ENCODE data around the gene EMC1. TPM values are rescaled to one million over a fixed set of nuclear protein-coding genes. Genes with fewer than 3 reads are reported as not detected.
"Not testable (repeated sequence)": the region's sequence is repeated elsewhere in the genome, so short reads cannot be mapped to it uniquely, and the experiment has no call there.

The EMC1 gene
- total and polyA plus RNA-seq, 7 donors = 1.2 to 46.5 (median 19.6) TPM

DNA sequence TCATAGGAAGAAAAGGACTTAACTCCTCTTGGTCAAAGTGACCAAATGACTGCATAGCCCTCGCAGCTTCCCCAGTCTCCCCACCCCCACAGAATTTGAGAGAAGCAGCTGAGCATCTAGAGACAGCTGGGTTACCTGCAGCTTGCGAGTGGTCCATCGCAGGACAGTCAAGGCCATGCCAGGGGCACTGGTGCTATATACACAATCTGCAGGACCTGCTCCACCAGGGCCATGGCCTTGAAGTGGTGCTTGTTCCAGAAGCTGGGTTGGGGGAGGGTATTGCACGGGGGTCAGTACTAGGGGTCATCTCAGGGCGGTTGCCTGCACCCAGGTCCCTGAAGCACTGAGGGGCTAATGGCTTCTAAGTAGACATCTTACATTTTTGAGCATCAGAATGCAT, 10.7 kb upstream of the EMC1 start:
- peaks cover 0 to 38% (median 27%) of the 10 kb centered on the region in 4 donors for H3K36me3 ChIP-seq
- no peak overlapping the region for H3K4me3 ChIP-seq
- H3K4me1 ChIP-seq = no peaks in the 10 kb centered on the region
- no peaks in the 10 kb centered on the region for H3K9me3 ChIP-seq
- 85 to 87% methylated on average over 5 of the region's 5 CpGs for WGBS, 2 donors
- no peaks in the 10 kb centered on the region for H3K27me3 ChIP-seq
- H3K27ac ChIP-seq = no peak overlapping the region
- DNase-seq = no peak
- intact Hi-C loops (cut with DNase I) = no loop called here
- TF ChIP-seq POLR2A (IDR thresholded peaks at IDR 0.05) (no peak), POLR2AphosphoS5 (IDR thresholded peaks at IDR 0.05) (no peak), EP300 (IDR thresholded peaks at IDR 0.05) (no peak)
- TF ChIP-seq, protein P1, sequence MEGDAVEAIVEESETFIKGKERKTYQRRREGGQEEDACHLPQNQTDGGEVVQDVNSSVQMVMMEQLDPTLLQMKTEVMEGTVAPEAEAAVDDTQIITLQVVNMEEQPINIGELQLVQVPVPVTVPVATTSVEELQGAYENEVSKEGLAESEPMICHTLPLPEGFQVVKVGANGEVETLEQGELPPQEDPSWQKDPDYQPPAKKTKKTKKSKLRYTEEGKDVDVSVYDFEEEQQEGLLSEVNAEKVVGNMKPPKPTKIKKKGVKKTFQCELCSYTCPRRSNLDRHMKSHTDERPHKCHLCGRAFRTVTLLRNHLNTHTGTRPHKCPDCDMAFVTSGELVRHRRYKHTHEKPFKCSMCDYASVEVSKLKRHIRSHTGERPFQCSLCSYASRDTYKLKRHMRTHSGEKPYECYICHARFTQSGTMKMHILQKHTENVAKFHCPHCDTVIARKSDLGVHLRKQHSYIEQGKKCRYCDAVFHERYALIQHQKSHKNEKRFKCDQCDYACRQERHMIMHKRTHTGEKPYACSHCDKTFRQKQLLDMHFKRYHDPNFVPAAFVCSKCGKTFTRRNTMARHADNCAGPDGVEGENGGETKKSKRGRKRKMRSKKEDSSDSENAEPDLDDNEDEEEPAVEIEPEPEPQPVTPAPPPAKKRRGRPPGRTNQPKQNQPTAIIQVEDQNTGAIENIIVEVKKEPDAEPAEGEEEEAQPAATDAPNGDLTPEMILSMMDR (IDR thresholded peaks at IDR 0.05) = no peak

DNA sequence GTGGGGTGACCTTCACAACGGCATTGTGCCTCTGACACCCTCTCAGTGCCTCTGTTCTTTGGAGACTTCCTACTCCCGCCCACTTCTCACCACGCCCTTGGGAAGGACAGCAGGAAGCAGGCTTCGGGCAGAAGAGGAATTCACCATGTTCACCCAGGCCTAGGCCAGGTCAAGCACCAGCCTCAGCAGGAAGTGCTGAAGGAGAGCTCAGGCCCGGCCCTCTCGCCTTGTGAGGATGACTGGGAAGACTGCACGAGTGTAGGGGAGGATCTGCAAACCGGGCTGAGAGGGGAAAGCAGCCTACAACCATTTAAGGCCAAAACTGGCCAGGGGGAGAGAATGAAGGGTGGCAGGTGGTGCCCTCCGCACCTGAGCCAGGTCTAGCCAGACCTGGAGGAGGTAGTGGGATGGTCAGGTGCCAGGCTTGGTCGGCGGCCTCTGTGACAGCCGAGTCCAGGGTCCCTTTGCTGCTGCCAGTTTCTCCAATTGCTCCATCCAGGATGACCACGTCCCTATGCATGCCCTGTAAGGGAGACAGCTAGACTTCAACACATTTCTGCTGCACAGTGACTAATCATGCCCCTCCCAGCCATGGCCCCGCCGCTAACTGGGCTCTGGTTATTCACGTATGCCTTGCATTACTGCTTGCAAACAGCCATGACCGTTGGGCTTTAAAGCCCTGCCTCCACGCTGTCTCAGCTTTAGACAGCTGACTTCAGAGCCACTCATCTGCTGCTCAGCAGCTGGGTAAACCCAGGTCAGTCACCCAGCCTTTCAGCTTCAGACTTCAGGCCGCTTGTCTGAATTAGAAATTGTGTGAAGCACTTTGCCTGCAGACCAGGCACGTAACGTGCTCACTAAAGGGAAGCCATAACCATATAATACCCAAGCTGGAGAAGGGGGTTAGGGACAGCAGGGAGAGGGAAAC, 9.2 kb upstream of the EMC1 start:
- H3K36me3 ChIP-seq = peaks cover 0 to 54% (median 33%) of the 10 kb centered on the region in 4 donors
- H3K4me1 ChIP-seq = no peaks in the 10 kb centered on the region
- no peak overlapping the region for H3K4me3 ChIP-seq
- no peak overlapping the region for H3K27ac ChIP-seq
- intact Hi-C loops (cut with DNase I) = no loop called here
- no peak for TF ChIP-seq POLR2A (IDR thresholded peaks at IDR 0.05)
- no peak for TF ChIP-seq POLR2AphosphoS5 (IDR thresholded peaks at IDR 0.05)
- no peak for TF ChIP-seq EP300 (IDR thresholded peaks at IDR 0.05)
- TF ChIP-seq, protein P1 (IDR thresholded peaks at IDR 0.05) = no peak
- H3K27me3 ChIP-seq = no peaks in the 10 kb centered on the region
- WGBS, 2 donors = 54 to 77% methylated on average over 21 of the region's 21 CpGs
- no peak for DNase-seq
- H3K9me3 ChIP-seq = no peaks in the 10 kb centered on the region

DNA sequence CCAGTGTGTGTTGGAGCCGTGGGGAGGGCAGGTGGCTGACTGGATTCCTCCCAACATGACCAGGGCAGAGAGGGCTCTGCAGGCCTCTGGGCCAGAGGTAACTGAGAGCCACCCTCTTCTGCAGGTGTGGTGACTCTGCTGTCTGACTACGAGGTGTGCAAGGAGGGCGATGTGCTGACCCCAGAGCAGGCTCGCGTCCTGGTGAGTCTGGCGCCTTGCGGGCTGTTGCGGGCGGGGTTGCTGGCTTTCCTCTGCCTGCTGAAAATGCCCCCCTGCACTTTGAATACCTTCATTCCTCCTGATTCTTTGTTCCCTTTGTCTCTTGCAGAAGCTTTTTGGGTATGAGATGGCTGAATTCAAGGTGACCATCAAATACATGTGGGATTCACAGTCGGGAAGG, 7.0 kb upstream of the EMC1 start:
- H3K27me3 ChIP-seq = no peaks in the 10 kb centered on the region
- intact Hi-C loops (cut with DNase I) = no loop called here
- 88 to 97% methylated on average over 10 of the region's 10 CpGs for WGBS, 2 donors

DNA sequence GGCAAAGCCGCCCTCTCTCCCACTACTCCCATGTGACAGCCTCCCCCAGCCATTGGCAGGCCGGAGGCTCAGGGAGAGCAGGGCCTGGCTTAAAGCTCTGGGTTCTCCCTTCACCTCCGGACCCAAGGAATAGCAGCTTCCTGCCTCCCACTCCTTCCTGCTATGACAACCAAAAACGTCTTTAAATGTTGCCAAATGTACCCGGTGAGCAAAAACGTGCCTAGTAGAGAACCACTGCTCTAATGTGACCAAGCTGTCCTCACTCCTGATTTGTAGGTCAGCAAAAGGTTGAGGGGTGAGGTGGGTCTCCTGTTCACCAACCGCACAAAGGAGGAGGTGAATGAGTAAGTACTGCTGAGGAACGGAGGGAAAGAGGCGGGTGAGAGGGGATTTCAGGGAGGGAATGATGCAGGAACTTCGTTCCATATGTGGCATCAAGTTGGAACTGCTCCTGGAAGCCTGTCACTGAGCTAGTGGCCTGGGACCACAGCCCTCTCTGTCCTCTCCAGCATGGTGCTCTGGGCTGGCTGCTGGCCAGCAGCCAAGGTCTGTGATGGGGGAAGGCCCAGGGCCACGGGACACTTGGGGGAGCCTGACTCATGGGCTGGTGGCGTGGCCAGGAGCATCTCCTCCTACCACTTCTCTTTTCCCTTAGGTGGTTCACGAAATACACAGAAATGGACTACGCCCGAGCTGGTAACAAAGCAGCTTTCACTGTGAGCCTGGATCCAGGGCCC, 6.0 kb upstream of the EMC1 start:
- Histone ChIP-seq H3K9me3 (no peaks in the 10 kb centered on the region), H3K27ac (no peak overlapping the region), H3K36me3 (peaks cover 0 to 61% (median 35%) of the 10 kb centered on the region in 4 donors), H3K4me1 (peaks cover 0 to 21% (median 17%) of the 10 kb centered on the region in 4 donors), H3K4me3 (no peak overlapping the region), H3K27me3 (no peaks in the 10 kb centered on the region)
- 82 to 83% methylated on average over 15 of the region's 15 CpGs for WGBS, 2 donors
- no peak for DNase-seq
- intact Hi-C loops (cut with DNase I) = no loop called here
- TF ChIP-seq POLR2A (IDR thresholded peaks at IDR 0.05) = no peak
- TF ChIP-seq, protein P1 (IDR thresholded peaks at IDR 0.05) = no peak
- no peak for TF ChIP-seq EP300 (IDR thresholded peaks at IDR 0.05)
- no peak for TF ChIP-seq POLR2AphosphoS5 (IDR thresholded peaks at IDR 0.05)

More for the DNA sequence above, 7.0 kb upstream of the EMC1 start:
- peaks cover 0 to 61% (median 35%) of the 10 kb centered on the region in 4 donors for H3K36me3 ChIP-seq
- H3K9me3 ChIP-seq = no peaks in the 10 kb centered on the region
- H3K4me3 ChIP-seq = no peak overlapping the region
- H3K4me1 ChIP-seq = peaks cover 0 to 11% (median 7%) of the 10 kb centered on the region in 4 donors
- no peak overlapping the region for H3K27ac ChIP-seq
- no peak for DNase-seq
- TF ChIP-seq, protein P1 (IDR thresholded peaks at IDR 0.05) = no peak
- TF ChIP-seq EP300 (IDR thresholded peaks at IDR 0.05) = no peak

DNA sequence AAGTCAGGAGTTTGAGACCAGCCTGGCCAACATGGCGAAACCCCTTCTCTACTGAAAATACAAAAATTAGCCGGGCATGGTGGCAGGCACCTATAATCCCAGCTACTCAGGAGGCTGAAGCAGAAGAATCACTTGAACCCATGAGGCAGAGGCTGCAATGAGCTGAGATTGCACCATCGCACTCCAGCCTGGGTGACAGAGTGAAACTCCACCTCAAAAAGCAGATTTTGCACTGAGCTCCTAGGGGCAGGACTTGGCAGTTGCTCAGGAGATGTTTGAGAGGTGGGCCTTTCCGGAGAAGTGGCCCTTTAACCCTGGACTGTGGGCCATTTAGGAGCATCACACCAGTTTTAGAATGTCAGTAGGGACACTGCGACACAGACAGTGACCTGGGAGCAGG, 5.0 kb upstream of the EMC1 start:
- Histone ChIP-seq H3K36me3 (peaks cover 0 to 61% (median 35%) of the 10 kb centered on the region in 4 donors), H3K4me1 (peaks cover 0 to 27% (median 20%) of the 10 kb centered on the region in 4 donors)
- 93 to 94% methylated on average over 5 of the region's 5 CpGs for WGBS, 2 donors
- H3K27me3 ChIP-seq; H3K4me3 ChIP-seq; H3K27ac ChIP-seq; intact Hi-C loops (cut with DNase I); DNase-seq; H3K9me3 ChIP-seq: not testable (repeated sequence)
